ENCODE data around the gene ELP4. TPM values are rescaled to one million over a fixed set of nuclear protein-coding genes. Genes with fewer than 3 reads are reported as not detected.

Gene ELP4
- total RNA-seq, 1 donor from 2014 or later, result 37.1 TPM

DNA sequence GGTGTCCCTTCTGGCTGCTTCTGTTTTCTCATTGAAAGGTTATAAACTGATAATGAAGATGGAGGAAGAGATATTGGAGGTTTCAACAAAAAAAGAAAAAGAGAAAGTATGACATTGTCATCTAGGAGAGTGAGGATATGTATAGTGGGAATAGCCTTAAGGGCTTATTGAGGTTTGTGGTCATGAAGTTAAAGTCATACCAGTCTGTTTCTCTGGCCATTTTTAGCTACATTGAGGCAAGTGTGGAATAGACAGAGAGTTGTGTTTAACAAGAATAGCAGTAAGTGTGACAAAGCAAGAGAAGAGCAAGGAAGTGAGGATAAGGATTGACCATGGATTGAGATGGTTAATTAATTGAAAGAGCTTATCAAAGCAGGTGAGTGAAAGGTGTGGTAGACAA, 110.4 kb downstream of the ELP4 start:
- Histone ChIP-seq H3K36me3 (no peaks in the 10 kb centered on the region), H3K9me3 (no peaks in the 10 kb centered on the region), H3K27me3 (no peaks in the 10 kb centered on the region), H3K4me1 (no peaks in the 10 kb centered on the region), H3K4me3 (no peak overlapping the region), H3K27ac (no peak overlapping the region)
- DNase-seq (ENCODE audit: low spot score in 2 of 2), result no peak
- TF ChIP-seq, protein P1, sequence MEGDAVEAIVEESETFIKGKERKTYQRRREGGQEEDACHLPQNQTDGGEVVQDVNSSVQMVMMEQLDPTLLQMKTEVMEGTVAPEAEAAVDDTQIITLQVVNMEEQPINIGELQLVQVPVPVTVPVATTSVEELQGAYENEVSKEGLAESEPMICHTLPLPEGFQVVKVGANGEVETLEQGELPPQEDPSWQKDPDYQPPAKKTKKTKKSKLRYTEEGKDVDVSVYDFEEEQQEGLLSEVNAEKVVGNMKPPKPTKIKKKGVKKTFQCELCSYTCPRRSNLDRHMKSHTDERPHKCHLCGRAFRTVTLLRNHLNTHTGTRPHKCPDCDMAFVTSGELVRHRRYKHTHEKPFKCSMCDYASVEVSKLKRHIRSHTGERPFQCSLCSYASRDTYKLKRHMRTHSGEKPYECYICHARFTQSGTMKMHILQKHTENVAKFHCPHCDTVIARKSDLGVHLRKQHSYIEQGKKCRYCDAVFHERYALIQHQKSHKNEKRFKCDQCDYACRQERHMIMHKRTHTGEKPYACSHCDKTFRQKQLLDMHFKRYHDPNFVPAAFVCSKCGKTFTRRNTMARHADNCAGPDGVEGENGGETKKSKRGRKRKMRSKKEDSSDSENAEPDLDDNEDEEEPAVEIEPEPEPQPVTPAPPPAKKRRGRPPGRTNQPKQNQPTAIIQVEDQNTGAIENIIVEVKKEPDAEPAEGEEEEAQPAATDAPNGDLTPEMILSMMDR (IDR thresholded peaks at IDR 0.05), result no peak
- intact Hi-C loops (cut with DNase I), result no loop called here

DNA sequence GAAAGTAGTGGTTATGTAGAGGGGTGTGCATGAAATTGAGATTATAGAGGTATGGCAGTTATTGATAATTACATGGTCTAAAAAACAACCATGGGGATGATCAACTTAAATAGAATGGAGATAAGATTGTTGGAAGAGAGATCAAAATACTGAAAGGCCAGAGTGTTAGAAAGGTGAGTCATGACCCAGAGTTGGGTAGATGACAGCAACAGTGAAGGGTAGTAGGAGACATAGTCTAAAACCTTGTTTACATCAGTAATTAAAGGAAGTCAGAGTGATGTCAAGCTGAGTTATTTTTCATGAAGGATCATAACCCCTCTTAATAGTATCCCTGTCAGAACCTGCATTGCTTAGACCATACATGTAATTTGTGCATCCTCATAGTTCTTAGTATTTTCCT, 110.9 kb downstream of the ELP4 start:
- Histone ChIP-seq H3K27ac (no peak overlapping the region), H3K4me1 (no peaks in the 10 kb centered on the region), H3K27me3 (no peaks in the 10 kb centered on the region), H3K4me3 (no peak overlapping the region), H3K36me3 (no peaks in the 10 kb centered on the region), H3K9me3 (no peaks in the 10 kb centered on the region)
- intact Hi-C loops (cut with DNase I), result no loop called here
- TF ChIP-seq, protein P1 (IDR thresholded peaks at IDR 0.05), result no peak
- no peak for DNase-seq (ENCODE audit: low spot score in 2 of 2)

DNA sequence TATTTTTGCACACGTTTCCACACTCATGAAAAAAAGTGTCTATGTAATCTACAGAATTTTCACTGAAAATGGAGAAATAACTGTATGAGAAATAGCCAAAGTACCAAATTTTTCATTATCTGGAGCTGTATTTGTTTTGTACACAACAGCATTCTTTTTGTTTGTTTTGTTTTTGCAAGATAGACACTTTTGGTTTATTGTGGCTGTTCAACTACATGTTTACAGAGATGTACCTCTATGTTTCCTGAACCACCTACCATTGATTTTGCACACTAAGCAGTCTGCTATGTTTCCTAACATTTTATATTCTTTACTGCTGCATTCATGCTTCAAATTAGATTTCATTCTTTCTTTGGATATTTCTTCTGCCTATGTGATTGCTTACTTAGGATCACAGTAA, 116.3 kb downstream of the ELP4 start:
- no peaks in the 10 kb centered on the region for H3K27me3 ChIP-seq
- intact Hi-C loops (cut with DNase I), result no loop called here
- no peak overlapping the region for H3K4me3 ChIP-seq
- H3K4me1 ChIP-seq, result no peaks in the 10 kb centered on the region
- no peak overlapping the region for H3K27ac ChIP-seq
- no peaks in the 10 kb centered on the region for H3K36me3 ChIP-seq
- DNase-seq (ENCODE audit: low spot score in 2 of 2), result no peak
- TF ChIP-seq, protein P1 (IDR thresholded peaks at IDR 0.05), result no peak
- no peaks in the 10 kb centered on the region for H3K9me3 ChIP-seq

DNA sequence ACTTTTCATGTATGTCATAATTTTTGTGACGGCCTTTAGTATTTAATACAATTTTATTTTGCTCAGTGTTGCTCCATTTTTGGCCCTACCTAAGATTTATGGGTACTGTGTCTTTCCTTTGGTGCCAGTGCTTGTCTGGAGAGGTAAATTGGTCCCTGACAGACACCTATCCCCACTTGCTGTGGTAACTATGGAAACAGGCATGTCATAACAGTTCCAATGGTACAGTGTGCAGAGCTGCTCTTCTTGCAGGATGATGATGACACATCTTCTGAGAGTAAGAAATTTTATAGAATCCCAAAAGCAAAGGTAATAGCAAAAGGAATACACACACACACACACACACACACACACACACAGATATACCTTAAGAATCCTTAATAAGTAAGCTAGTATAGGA, 118.5 kb downstream of the ELP4 start:
- Histone ChIP-seq H3K27ac (no peak overlapping the region), H3K9me3 (no peaks in the 10 kb centered on the region), H3K4me3 (no peak overlapping the region), H3K27me3 (no peaks in the 10 kb centered on the region), H3K36me3 (peaks cover 0 to 3% of the 10 kb centered on the region in 2 donors), H3K4me1 (no peaks in the 10 kb centered on the region)
- DNase-seq (ENCODE audit: low spot score in 2 of 2), result no peak
- intact Hi-C loops (cut with DNase I), result no loop called here
- TF ChIP-seq, protein P1 (IDR thresholded peaks at IDR 0.05), result no peak

DNA sequence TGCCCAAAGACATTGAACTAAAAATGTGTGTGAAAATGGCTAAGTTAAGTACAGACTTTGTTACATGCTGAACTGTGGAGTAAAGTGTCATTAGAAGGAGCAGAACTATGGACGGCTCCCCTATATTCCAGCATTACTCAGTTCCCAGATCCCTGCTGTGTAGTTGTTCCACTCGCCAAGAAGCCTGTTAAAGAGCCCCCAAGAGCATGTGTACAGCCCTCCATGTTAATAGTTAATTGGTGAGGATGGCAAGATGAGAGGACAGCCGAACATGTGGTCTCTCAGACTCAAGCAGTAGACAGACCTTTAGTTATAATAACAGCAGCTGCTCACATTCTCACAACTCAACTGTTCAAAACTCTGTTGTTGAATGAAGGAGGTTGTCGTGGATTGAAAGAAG, 127.4 kb downstream of the ELP4 start:
- TF ChIP-seq, protein P1 (IDR thresholded peaks at IDR 0.05), result no peak
- H3K4me3 ChIP-seq, result no peak overlapping the region

DNA sequence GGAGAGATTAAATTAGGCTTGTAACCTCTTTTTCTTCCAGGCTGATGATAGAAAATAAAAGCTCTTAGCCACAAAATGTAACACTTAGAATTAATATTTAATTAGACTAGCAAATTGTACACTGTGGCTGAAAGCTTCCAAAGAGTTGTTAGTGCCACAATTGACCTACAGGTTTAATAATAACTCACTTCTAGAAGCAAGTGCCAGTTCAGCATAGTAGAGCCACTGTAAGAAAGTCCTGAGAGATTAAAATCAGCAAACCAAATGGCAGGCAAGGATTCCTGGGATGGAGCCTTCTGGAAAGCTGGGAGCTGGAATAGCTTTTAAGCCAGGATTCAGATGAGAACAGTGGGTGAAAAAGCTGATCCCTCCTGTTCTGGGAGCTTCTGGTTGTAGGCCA, 131.0 kb downstream of the ELP4 start:
- Histone ChIP-seq H3K4me3 (no peak overlapping the region), H3K4me1 (no peaks in the 10 kb centered on the region), H3K9me3 (no peaks in the 10 kb centered on the region), H3K27ac (no peak overlapping the region), H3K27me3 (no peaks in the 10 kb centered on the region), H3K36me3 (no peaks in the 10 kb centered on the region)
- intact Hi-C loops (cut with DNase I), result no loop called here
- DNase-seq (ENCODE audit: low spot score in 2 of 2), result no peak
- TF ChIP-seq, protein P1 (IDR thresholded peaks at IDR 0.05), result no peak

More for the DNA sequence above, 127.4 kb downstream of the ELP4 start:
- H3K27ac ChIP-seq, result no peak overlapping the region
- intact Hi-C loops (cut with DNase I), result no loop called here
- H3K9me3 ChIP-seq, result no peaks in the 10 kb centered on the region
- H3K4me1 ChIP-seq, result no peaks in the 10 kb centered on the region
- H3K27me3 ChIP-seq, result no peaks in the 10 kb centered on the region
- DNase-seq (ENCODE audit: low spot score in 2 of 2), result no peak
- H3K36me3 ChIP-seq, result peaks cover 0 to 3% of the 10 kb centered on the region in 2 donors
